ENCODE results near the gene CEP104. TPM values are rescaled to one million over a fixed set of nuclear protein-coding genes. Genes with fewer than 3 reads are reported as not detected.

The CEP104 gene
- total and polyA plus RNA-seq, 2 experiments from 2014 or later, result 12.3 to 29.8 TPM

DNA sequence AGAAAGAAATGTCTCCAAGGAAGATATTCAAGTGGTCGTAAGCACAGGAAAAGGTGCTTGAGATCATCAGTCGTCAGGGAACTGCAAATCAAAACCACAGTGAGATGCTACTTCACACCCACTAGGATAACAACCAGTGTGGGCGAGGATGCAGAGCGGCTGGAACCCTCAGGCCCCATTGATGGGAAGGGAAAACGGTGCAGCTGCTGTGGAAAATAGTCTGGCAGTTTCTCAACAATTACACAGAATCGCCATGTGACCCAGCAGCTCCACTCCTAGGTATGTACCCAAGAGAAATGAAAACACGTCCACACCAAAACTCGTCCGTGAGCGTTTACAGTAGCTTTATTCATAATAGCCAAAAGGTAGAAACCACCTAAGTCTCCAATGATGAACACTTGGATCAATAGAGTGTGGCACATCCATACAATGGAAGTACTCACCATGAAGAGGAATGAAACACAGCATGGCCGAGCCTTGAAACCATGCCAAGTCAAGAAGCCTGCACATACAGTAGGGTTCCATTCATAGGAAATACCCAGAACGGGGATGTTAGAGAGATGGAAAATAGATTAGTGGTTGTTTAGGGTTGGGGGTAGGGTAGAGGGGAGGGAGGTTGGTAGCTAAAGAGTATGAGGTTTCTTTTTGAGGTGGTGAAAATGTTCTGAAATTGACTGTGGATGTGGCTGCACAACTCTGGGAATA lies 6.4 kb upstream of the CEP104 start:
- Histone ChIP-seq H3K9ac (no peak overlapping the region), H4K20me1 (ENCODE audit: insufficient read depth) (no peaks in the 10 kb centered on the region), H3K4me1 (ENCODE audit: insufficient read depth) (no peaks in the 10 kb centered on the region), H3K27me3 (replicated peaks; ENCODE audit: insufficient read depth) (no peaks in the 10 kb centered on the region), H3K4me3 (no peak overlapping the region), H3K9me2 (ENCODE audit: insufficient read depth) (no peaks in the 10 kb centered on the region), H3K4me2 (ENCODE audit: unreplicated experiment) (no peak overlapping the region), H3F3A (ENCODE audit: insufficient read depth) (no peaks in the 10 kb centered on the region), H3K27ac (no peak overlapping the region), H3K36me3 (ENCODE audit: low read depth) (no peaks in the 10 kb centered on the region), H2AFZ (no peak overlapping the region), H3K79me2 (ENCODE audit: insufficient read depth) (no peaks in the 10 kb centered on the region; the same call in 1 of the 2 replicates), H3K9me3 (ENCODE audit: low read depth) (no peaks in the 10 kb centered on the region)
- no peak for TF ChIP-seq EZH2 (IDR thresholded peaks at IDR 0.05; ENCODE audit: insufficient read depth, poor library complexity, severe bottlenecking)
- TF ChIP-seq EZH2phosphoT487 (IDR thresholded peaks at IDR 0.05; ENCODE audit: insufficient read depth, low read depth), result no peak
- DNase-seq, result no peak
- in situ Hi-C loops (cut with MboI), result no loop called here
- WGBS, 2 experiments (ENCODE audit: low coverage in 1 of 2, low lambda C conversion rate in 2 of 2, missing lambda C conversion rate in 2 of 2), result 83 to 85% methylated on average over 12 of the region's 12 CpGs

DNA sequence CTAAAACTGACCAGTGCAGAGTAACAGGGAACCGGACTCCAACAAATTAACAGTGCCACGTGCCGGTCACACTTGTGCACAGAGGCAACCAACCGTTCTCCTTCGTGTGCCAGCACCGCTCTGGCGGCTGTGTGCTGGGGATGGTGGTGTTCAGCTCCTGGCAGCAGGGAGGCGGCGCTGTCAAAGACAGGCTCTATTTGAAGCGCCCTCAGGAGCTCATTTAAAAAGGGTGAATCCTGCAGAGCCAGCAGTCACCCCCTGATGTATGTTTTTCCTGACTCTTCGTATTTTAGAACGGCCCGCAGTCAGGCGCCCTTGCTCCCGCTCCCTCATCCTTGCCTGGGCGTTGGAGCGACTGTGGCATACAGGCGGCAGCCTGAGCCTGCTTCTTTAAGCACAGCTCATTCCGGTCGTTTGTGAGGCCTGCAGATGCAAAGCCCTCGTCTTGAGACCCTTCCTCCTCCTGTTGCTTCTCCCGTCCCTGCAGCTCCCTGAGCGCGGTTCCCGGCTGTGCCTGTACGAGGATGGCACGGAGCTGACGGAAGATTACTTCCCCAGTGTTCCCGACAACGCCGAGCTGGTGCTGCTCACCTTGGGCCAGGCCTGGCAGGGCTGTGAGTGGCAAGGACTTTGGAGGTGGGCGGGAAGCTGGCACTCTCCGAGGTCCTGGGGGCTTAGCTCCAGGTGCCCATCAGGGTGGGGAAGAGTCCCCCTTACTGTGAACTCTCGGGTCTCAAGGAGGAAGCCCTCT lies 1.4 kb upstream of the CEP104 start:
- Histone ChIP-seq H3K9ac (peak overlapping the region; percentile 79; the same call in 1 of the 2 replicates), H3K27ac (no peak overlapping the region), H3K36me3 (ENCODE audit: low read depth) (no peaks in the 10 kb centered on the region), H3K4me1 (ENCODE audit: insufficient read depth) (peaks cover 13% of the 10 kb centered on the region), H3K4me3 (peak overlapping the region; percentile 78), H3K9me2 (ENCODE audit: insufficient read depth) (no peaks in the 10 kb centered on the region), H3K27me3 (replicated peaks; ENCODE audit: insufficient read depth) (no peaks in the 10 kb centered on the region), H4K20me1 (ENCODE audit: insufficient read depth) (no peaks in the 10 kb centered on the region; the same call in 1 of the 2 replicates), H2AFZ (peak overlapping the region; percentile 85), H3K79me2 (ENCODE audit: insufficient read depth) (peaks cover 30% of the 10 kb centered on the region), H3K4me2 (ENCODE audit: unreplicated experiment) (peak overlapping the region; percentile 96), H3K9me3 (ENCODE audit: low read depth) (no peaks in the 10 kb centered on the region), H3F3A (ENCODE audit: insufficient read depth) (peaks cover 4% of the 10 kb centered on the region; the same call in 1 of the 2 replicates)
- TF ChIP-seq EZH2 (IDR thresholded peaks at IDR 0.05; ENCODE audit: insufficient read depth, poor library complexity, severe bottlenecking) (no peak), EZH2phosphoT487 (IDR thresholded peaks at IDR 0.05; ENCODE audit: insufficient read depth, low read depth) (no peak)
- WGBS, 2 experiments (ENCODE audit: low coverage in 1 of 2, low lambda C conversion rate in 2 of 2, missing lambda C conversion rate in 2 of 2), result 41 to 42% methylated on average over 33 of the region's 34 CpGs
- DNase-seq, result peak; percentile 75
- in situ Hi-C loops (cut with MboI), result no loop called here

GRCh38 chr1:3857791-3858129 lies 749 bp upstream of the CEP104 start:
- TF ChIP-seq EZH2 (IDR thresholded peaks at IDR 0.05; ENCODE audit: insufficient read depth, poor library complexity, severe bottlenecking) (no peak), EZH2phosphoT487 (IDR thresholded peaks at IDR 0.05; ENCODE audit: insufficient read depth, low read depth) (no peak)

GRCh38 chr1:3852711-3853485 lies 4.1 kb downstream of the CEP104 start:
- Histone ChIP-seq H3K4me2 (ENCODE audit: unreplicated experiment) (no peak overlapping the region), H2AFZ (no peak overlapping the region), H3K9ac (no peak overlapping the region), H3K9me3 (ENCODE audit: low read depth) (no peaks in the 10 kb centered on the region), H3F3A (ENCODE audit: insufficient read depth) (peaks cover 4% of the 10 kb centered on the region; the same call in 1 of the 2 replicates), H3K9me2 (ENCODE audit: insufficient read depth) (no peaks in the 10 kb centered on the region), H3K4me1 (ENCODE audit: insufficient read depth) (peaks cover 10% of the 10 kb centered on the region), H3K27ac (no peak overlapping the region), H3K4me3 (no peak overlapping the region), H3K27me3 (replicated peaks; ENCODE audit: insufficient read depth) (no peaks in the 10 kb centered on the region), H3K79me2 (ENCODE audit: insufficient read depth) (peaks cover 51% of the 10 kb centered on the region), H4K20me1 (ENCODE audit: insufficient read depth) (no peaks in the 10 kb centered on the region; the same call in 1 of the 2 replicates), H3K36me3 (ENCODE audit: low read depth) (peaks cover 5% of the 10 kb centered on the region; the same call in 1 of the 2 replicates)
- no peak for TF ChIP-seq EZH2phosphoT487 (IDR thresholded peaks at IDR 0.05; ENCODE audit: insufficient read depth, low read depth)
- no peak for TF ChIP-seq EZH2 (IDR thresholded peaks at IDR 0.05; ENCODE audit: insufficient read depth, poor library complexity, severe bottlenecking)
- in situ Hi-C loops (cut with MboI), result no loop called here
- WGBS, 2 experiments (ENCODE audit: low coverage in 1 of 2, low lambda C conversion rate in 2 of 2, missing lambda C conversion rate in 2 of 2), result 72% methylated on average over 15 of the region's 15 CpGs
- peak; percentile 10 for DNase-seq

More at GRCh38 chr1:3857791-3858129, 749 bp upstream of the CEP104 start:
- no peak for DNase-seq
- 2 to 3% methylated on average over 19 to 20 of the region's 21 CpGs for WGBS, 2 experiments (ENCODE audit: low coverage in 1 of 2, low lambda C conversion rate in 2 of 2, missing lambda C conversion rate in 2 of 2)
- no peak overlapping the region for H3K27ac ChIP-seq
- H3F3A ChIP-seq (ENCODE audit: insufficient read depth), result peaks cover 4% of the 10 kb centered on the region; the same call in 1 of the 2 replicates
- no peaks in the 10 kb centered on the region; the same call in 1 of the 2 replicates for H4K20me1 ChIP-seq (ENCODE audit: insufficient read depth)
- H3K4me3 ChIP-seq, result peak overlapping the region; percentile 78
- in situ Hi-C loops (cut with MboI), result no loop called here
- H3K79me2 ChIP-seq (ENCODE audit: insufficient read depth), result peaks cover 37% of the 10 kb centered on the region
- no peaks in the 10 kb centered on the region for H3K9me3 ChIP-seq (ENCODE audit: low read depth)
- peak overlapping the region; percentile 96 for H3K4me2 ChIP-seq (ENCODE audit: unreplicated experiment)
- peak overlapping the region; percentile 85 for H2AFZ ChIP-seq
- H3K4me1 ChIP-seq (ENCODE audit: insufficient read depth), result peaks cover 13% of the 10 kb centered on the region
- no peaks in the 10 kb centered on the region for H3K27me3 ChIP-seq (replicated peaks; ENCODE audit: insufficient read depth)
- peak overlapping the region; percentile 79 for H3K9ac ChIP-seq
- H3K9me2 ChIP-seq (ENCODE audit: insufficient read depth), result no peaks in the 10 kb centered on the region
- H3K36me3 ChIP-seq (ENCODE audit: low read depth), result no peaks in the 10 kb centered on the region
